Measurements from ENCODE around the gene CXCL1. TPM values are rescaled to one million over a fixed set of nuclear protein-coding genes. Genes with fewer than 3 reads are reported as not detected.

The CXCL1 gene
- total and polyA plus RNA-seq, 4 donors: 43.5 to 445 (median 50.6) TPM

- TF ChIP-seq CTCF (IDR thresholded peaks at IDR 0.05; ENCODE audit: control extremely low read depth, extremely low read depth): no peak
Measured at GRCh38 chr4:73891739-73892405, 22.7 kb downstream of the CXCL1 start.

GRCh38 chr4:73892966-73893365 is 23.8 kb downstream of the CXCL1 start:
- 67 to 75% methylated on average over 3 of the region's 3 CpGs for WGBS, 2 donors
- H3K36me3 ChIP-seq (ENCODE audit: control insufficient read depth in 4 of 4, insufficient read depth in 4 of 4, low read length in 4 of 4): no peaks in the 10 kb centered on the region
- DNase-seq (no peak), ATAC-seq (ENCODE audit: insufficient read depth, low FRiP score) (no peak)
- no peak overlapping the region for H3K9ac ChIP-seq (ENCODE audit: insufficient read depth in 1 of 2, low read length in 2 of 2)
- H3K9me3 ChIP-seq (ENCODE audit: control insufficient read depth in 4 of 4, insufficient read depth in 3 of 4, low read length in 3 of 4): no peaks in the 10 kb centered on the region
- no peak for TF ChIP-seq CTCF (IDR thresholded peaks at IDR 0.05; ENCODE audit: control extremely low read depth, extremely low read depth)
- H3K27me3 ChIP-seq (ENCODE audit: control insufficient read depth in 3 of 3, insufficient read depth in 3 of 3, low read length in 2 of 3): no peaks in the 10 kb centered on the region
- no peak overlapping the region for H3K4me3 ChIP-seq
- H3K27ac ChIP-seq (ENCODE audit: low read depth in 1 of 2, low read length in 1 of 2): no peak overlapping the region
- peaks cover 0 to 1% (median 0%) of the 10 kb centered on the region in 5 donors for H3K4me1 ChIP-seq (ENCODE audit: control insufficient read depth in 5 of 5, insufficient read depth in 5 of 5, low read length in 5 of 5)

More at GRCh38 chr4:73891739-73892405, 22.7 kb downstream of the CXCL1 start:
- no peaks in the 10 kb centered on the region for H3K9me3 ChIP-seq (ENCODE audit: control insufficient read depth in 4 of 4, insufficient read depth in 3 of 4, low read length in 3 of 4)
- H3K9ac ChIP-seq (ENCODE audit: insufficient read depth in 1 of 2, low read length in 2 of 2): no peak overlapping the region
- H3K4me1 ChIP-seq (ENCODE audit: control insufficient read depth in 5 of 5, insufficient read depth in 5 of 5, low read length in 5 of 5): peaks cover 0 to 1% (median 0%) of the 10 kb centered on the region in 5 donors
- 85 to 91% methylated on average over 1 of the region's 1 CpG for WGBS, 2 donors
- peak in 1 of 3 donors; percentile 12 for DNase-seq
- H3K36me3 ChIP-seq (ENCODE audit: control insufficient read depth in 4 of 4, insufficient read depth in 4 of 4, low read length in 4 of 4): no peaks in the 10 kb centered on the region
- H3K4me3 ChIP-seq: no peak overlapping the region
- H3K27ac ChIP-seq (ENCODE audit: low read depth in 1 of 2, low read length in 1 of 2): peak overlapping the region in 1 of 2 donors; percentile 63
- H3K27me3 ChIP-seq (ENCODE audit: control insufficient read depth in 3 of 3, insufficient read depth in 3 of 3, low read length in 2 of 3): no peaks in the 10 kb centered on the region
- ATAC-seq (ENCODE audit: insufficient read depth, low FRiP score): no peak

GRCh38 chr4:73894001-73894400 is 24.8 kb downstream of the CXCL1 start:
- WGBS, 2 donors: 55 to 73% methylated on average over 2 of the region's 2 CpGs
- Histone ChIP-seq H3K4me1 (ENCODE audit: control insufficient read depth in 5 of 5, insufficient read depth in 5 of 5, low read length in 5 of 5) (peaks cover 0 to 1% (median 0%) of the 10 kb centered on the region in 5 donors), H3K36me3 (ENCODE audit: control insufficient read depth in 4 of 4, insufficient read depth in 4 of 4, low read length in 4 of 4) (no peaks in the 10 kb centered on the region), H3K27me3 (ENCODE audit: control insufficient read depth in 3 of 3, insufficient read depth in 3 of 3, low read length in 2 of 3) (no peaks in the 10 kb centered on the region), H3K9ac (ENCODE audit: insufficient read depth in 1 of 2, low read length in 2 of 2) (no peak overlapping the region), H3K9me3 (ENCODE audit: control insufficient read depth in 4 of 4, insufficient read depth in 3 of 4, low read length in 3 of 4) (no peaks in the 10 kb centered on the region), H3K4me3 (no peak overlapping the region), H3K27ac (ENCODE audit: low read depth in 1 of 2, low read length in 1 of 2) (no peak overlapping the region)
- ATAC-seq (ENCODE audit: insufficient read depth, low FRiP score): no peak
- no peak for TF ChIP-seq CTCF (IDR thresholded peaks at IDR 0.05; ENCODE audit: control extremely low read depth, extremely low read depth)
- no peak for DNase-seq
